Endodermal cell (in vitro differentiated cells): ENCODE measurements around the gene SEC22B. TPM values are rescaled to one million over a fixed set of nuclear protein-coding genes. Genes with fewer than 3 reads are reported as not detected.
"Not testable (repeated sequence)": the region's sequence is repeated elsewhere in the genome, so short reads cannot be mapped to it uniquely, and the experiment has no call there.

Experiments used
- DNase-seq: peaks from one replicate; pipeline ENCODE4 v3.0.0-alpha.2; 2017
- H3K27ac ChIP-seq: 2 replicates; pipeline ENCODE4 v1.5.1; 2013; ENCODE audit warnings: mild to moderate bottlenecking, low read depth, low read length, moderate library complexity
- H3K27me3 ChIP-seq: 2 replicates; pipeline ENCODE4 v1.6.1; 2013; ENCODE audit warnings: mild to moderate bottlenecking, low read length, moderate library complexity; ENCODE audit not compliant: insufficient read depth, control insufficient read depth, poor library complexity, severe bottlenecking
- H3K36me3 ChIP-seq: 2 replicates; pipeline ENCODE4 v1.7.0; 2013; ENCODE audit warnings: mild to moderate bottlenecking, low read length, moderate library complexity; ENCODE audit not compliant: control insufficient read depth, insufficient read depth
- H3K4me1 ChIP-seq: one replicate; pipeline ENCODE4 v1.7.0; 2013; ENCODE audit warnings: low read length; ENCODE audit not compliant: control insufficient read depth, insufficient read depth
- H3K4me3 ChIP-seq: 2 replicates; pipeline ENCODE4 v1.5.1; 2013; ENCODE audit warnings: mild to moderate bottlenecking, low read length, moderate library complexity
- H3K9ac ChIP-seq: 2 replicates; pipeline ENCODE4 v1.6.1; 2013; ENCODE audit warnings: mild to moderate bottlenecking, low read length, moderate library complexity; ENCODE audit not compliant: poor library complexity, severe bottlenecking; ENCODE audit errors: extremely low read depth
- H3K9me3 ChIP-seq: 2 replicates; pipeline ENCODE4 v1.6.1; 2013; ENCODE audit warnings: mild to moderate bottlenecking, low read length, moderate library complexity; ENCODE audit not compliant: control insufficient read depth
- H3K27ac Mint-ChIP-seq: 2 replicates; pipeline ENCODE4 v1.8.0; 2020; ENCODE audit warnings: mixed read lengths
- H3K27me3 Mint-ChIP-seq: 2 replicates; pipeline ENCODE4 v1.8.0; 2021; ENCODE audit warnings: mild to moderate bottlenecking, mixed read lengths; ENCODE audit not compliant: insufficient read depth
- H3K36me3 Mint-ChIP-seq: 2 replicates; pipeline ENCODE4 v1.8.0; 2020; ENCODE audit warnings: low read depth, mixed read lengths
- H3K4me1 Mint-ChIP-seq: 2 replicates; pipeline ENCODE4 v1.8.0; 2020; ENCODE audit warnings: mixed read lengths
- H3K4me3 Mint-ChIP-seq: 2 replicates; pipeline ENCODE4 v1.8.0; 2020; ENCODE audit warnings: mild to moderate bottlenecking, moderate library complexity, mixed read lengths
- H3K9me3 Mint-ChIP-seq: 2 replicates; pipeline ENCODE4 v1.8.0; 2020; ENCODE audit warnings: mild to moderate bottlenecking, mixed read lengths
- WGBS, 2 experiments: methylation state at CpG; one replicate each; pipeline versions ENCODE4 v1.1.5 to v1.1.7; 2013; ENCODE audit warnings: missing lambda C conversion rate in 2 of 2, mixed read lengths in 1 of 2; ENCODE audit not compliant: insufficient coverage in 1 of 2, insufficient read length in 1 of 2; 5-methylcytosine and 5-hydroxymethylcytosine counted together
- long read RNA-seq, 4 experiments: library from polyadenylated mRNA in 2 of 4; library from RNA in 1 of 4; library from capped mRNA in 1 of 4; stranded (forward) in 3 of 4; unstranded in 1 of 4; transcript quantifications; one replicate each; pipeline ENCODE4 v2.0.0, GENCODE V29; 2020 to 2021; ENCODE audit warnings: inconsistent platforms in 1 of 4
- polyA plus RNA-seq, 2 experiments: library from polyadenylated mRNA; stranded (reverse); fragments of 50-300 nt; gene quantifications; one replicate each; pipeline ENCODE4 v1.2.3, GENCODE V29; 2013
- total RNA-seq, 2 donors: library from RNA; stranded (reverse); fragmentation: NEBNext Ultra II Directional in 1 of 2; extraction: Animal tissue kit (Norgen Biotek cat#: 25700) in 1 of 2; gene quantifications; 2 replicates in 1 of 2; 3 replicates in 1 of 2; pipeline ENCODE4 v1.2.1, GENCODE V29; 2021
- TF ChIP-seq, protein P1 (sequence below): fragments of 200-600 bp; sonication (generic); conservative IDR thresholded peaks from 2 replicates; pipeline ENCODE4 v1.5.0; 2021; ENCODE audit warnings: antibody characterized with exemption, mild to moderate bottlenecking

SEC22B gene
- 10 to 100 TPM; 18.2 to 21.1 TPM for total RNA-seq
- polyA plus RNA-seq (2013, experiment 1 of 2), result 18.2 TPM
- polyA plus RNA-seq (2013, experiment 2 of 2), result 17.4 TPM
- long read RNA-seq, experiment 1, full-length matches to known transcripts, result 8 of 16 reads
- long read RNA-seq, experiment 1, partial matches to known transcripts, result 1 of 16 reads
- long read RNA-seq, experiment 1, other reads (novel, unspliced or antisense), result 7 of 16 reads
- long read RNA-seq, experiment 2, full-length matches to known transcripts, result 39 of 56 reads
- long read RNA-seq, experiment 2, partial matches to known transcripts, result 2 of 56 reads
- long read RNA-seq, experiment 2, other reads (novel, unspliced or antisense), result 15 of 56 reads
- long read RNA-seq, experiment 3, full-length matches to known transcripts, result 150 of 170 reads
- long read RNA-seq, experiment 3, partial matches to known transcripts, result 2 of 170 reads
- long read RNA-seq, experiment 3, other reads (novel, unspliced or antisense), result 18 of 170 reads
- long read RNA-seq, experiment 4, full-length matches to known transcripts, result 24 of 32 reads
- long read RNA-seq, experiment 4, partial matches to known transcripts, result 3 of 32 reads
- long read RNA-seq, experiment 4, other reads (novel, unspliced or antisense), result 5 of 32 reads

- Histone ChIP-seq H3K27me3 (no peaks in the 10 kb centered on the region), H3K4me3 (peak within 1 kb of the TSS; percentile 93), H3K9me3 (no peaks in the 10 kb centered on the region), H3K36me3 (no peaks in the 10 kb centered on the region), H3K27ac (peak within 1 kb of the TSS; percentile 71), H3K9ac (peak within 1 kb of the TSS; percentile 82), H3K4me1 (peaks cover 4% of the 10 kb centered on the region)
- Mint-ChIP-seq H3K4me1 (peaks cover 17% of the 10 kb centered on the region), H3K27ac (peak within 1 kb of the TSS; percentile 99), H3K4me3 (peak within 1 kb of the TSS; percentile 98), H3K36me3 (no peaks in the 10 kb centered on the region), H3K9me3 (no peaks in the 10 kb centered on the region), H3K27me3 (no peaks in the 10 kb centered on the region)
- DNase-seq, result peak; percentile 97
- TF ChIP-seq, protein P1, sequence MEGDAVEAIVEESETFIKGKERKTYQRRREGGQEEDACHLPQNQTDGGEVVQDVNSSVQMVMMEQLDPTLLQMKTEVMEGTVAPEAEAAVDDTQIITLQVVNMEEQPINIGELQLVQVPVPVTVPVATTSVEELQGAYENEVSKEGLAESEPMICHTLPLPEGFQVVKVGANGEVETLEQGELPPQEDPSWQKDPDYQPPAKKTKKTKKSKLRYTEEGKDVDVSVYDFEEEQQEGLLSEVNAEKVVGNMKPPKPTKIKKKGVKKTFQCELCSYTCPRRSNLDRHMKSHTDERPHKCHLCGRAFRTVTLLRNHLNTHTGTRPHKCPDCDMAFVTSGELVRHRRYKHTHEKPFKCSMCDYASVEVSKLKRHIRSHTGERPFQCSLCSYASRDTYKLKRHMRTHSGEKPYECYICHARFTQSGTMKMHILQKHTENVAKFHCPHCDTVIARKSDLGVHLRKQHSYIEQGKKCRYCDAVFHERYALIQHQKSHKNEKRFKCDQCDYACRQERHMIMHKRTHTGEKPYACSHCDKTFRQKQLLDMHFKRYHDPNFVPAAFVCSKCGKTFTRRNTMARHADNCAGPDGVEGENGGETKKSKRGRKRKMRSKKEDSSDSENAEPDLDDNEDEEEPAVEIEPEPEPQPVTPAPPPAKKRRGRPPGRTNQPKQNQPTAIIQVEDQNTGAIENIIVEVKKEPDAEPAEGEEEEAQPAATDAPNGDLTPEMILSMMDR, result no peak
- 0 to 3% methylated on average over 6 to 39 of the region's 39 CpGs for WGBS, 2 experiments
Measured at GRCh38 chr1:120176092-120176855, at the start of gene SEC22B. SEC22B (minus strand) TSS chr1:120176520; CDS start chr1:120176381, 139 bp downstream.

- not testable (repeated sequence) for H3K27me3 ChIP-seq, H3K4me1 ChIP-seq, DNase-seq, H3K27ac ChIP-seq, H3K9ac ChIP-seq, H3K4me3 ChIP-seq, H3K27me3 Mint-ChIP-seq, H3K4me3 Mint-ChIP-seq, H3K9me3 Mint-ChIP-seq, H3K36me3 Mint-ChIP-seq, H3K4me1 Mint-ChIP-seq, H3K27ac Mint-ChIP-seq, H3K9me3 ChIP-seq, H3K36me3 ChIP-seq
- 86% methylated on average over 1 of the region's 2 CpGs; no CpG with 5 or more reads in 1 of the 2 experiments for WGBS, 2 experiments
Measured at GRCh38 chr1:120217933-120218332, 41.6 kb upstream of the SEC22B start.

GRCh38 chr1:120217175-120217929 is 41.0 kb upstream of the SEC22B start:
- not testable (repeated sequence) for H3K27me3 Mint-ChIP-seq

GRCh38 chr1:120213606-120214005 is 37.3 kb upstream of the SEC22B start:
- not testable (repeated sequence) for H3K36me3 Mint-ChIP-seq, H3K4me1 Mint-ChIP-seq, DNase-seq, H3K9me3 Mint-ChIP-seq, H3K36me3 ChIP-seq, H3K27ac Mint-ChIP-seq, H3K4me1 ChIP-seq, H3K4me3 ChIP-seq, H3K27me3 ChIP-seq, H3K4me3 Mint-ChIP-seq, H3K9ac ChIP-seq, H3K9me3 ChIP-seq, H3K27me3 Mint-ChIP-seq, H3K27ac ChIP-seq
- no CpG with 5 or more reads among the region's 2 CpGs for WGBS, 2 experiments

More at GRCh38 chr1:120217175-120217929, 41.0 kb upstream of the SEC22B start:
- not testable (repeated sequence) for H3K4me1 ChIP-seq, H3K27me3 ChIP-seq, H3K4me3 Mint-ChIP-seq, H3K27ac ChIP-seq, H3K9me3 Mint-ChIP-seq, H3K36me3 Mint-ChIP-seq, H3K36me3 ChIP-seq, H3K4me1 Mint-ChIP-seq, H3K9ac ChIP-seq, H3K4me3 ChIP-seq, DNase-seq, H3K9me3 ChIP-seq, H3K27ac Mint-ChIP-seq
- 80% methylated on average over 1 of the region's 3 CpGs; no CpG with 5 or more reads in 1 of the 2 experiments for WGBS, 2 experiments

GRCh38 chr1:120210754-120211153 is 34.4 kb upstream of the SEC22B start:
- H3K9me3 ChIP-seq, H3K27me3 Mint-ChIP-seq, H3K4me1 Mint-ChIP-seq, H3K9me3 Mint-ChIP-seq, H3K4me3 ChIP-seq, H3K27ac ChIP-seq, H3K27me3 ChIP-seq, H3K27ac Mint-ChIP-seq, H3K4me3 Mint-ChIP-seq, H3K36me3 ChIP-seq, H3K36me3 Mint-ChIP-seq, H3K9ac ChIP-seq, H3K4me1 ChIP-seq, DNase-seq: not testable (repeated sequence)
- no CpG with 5 or more reads among the region's 6 CpGs for WGBS, 2 experiments
